CMK (cell line): ENCODE results near the gene HBD.
"Not testable (repeated sequence)": the region's sequence is repeated elsewhere in the genome, so short reads cannot be mapped to it uniquely, and the experiment has no call there.

Experiments
- DNase-seq: peaks from one replicate; pipeline ENCODE4 v3.0.0-alpha.2; 2010; ENCODE audit warnings: low read depth

The HBD gene

DNA sequence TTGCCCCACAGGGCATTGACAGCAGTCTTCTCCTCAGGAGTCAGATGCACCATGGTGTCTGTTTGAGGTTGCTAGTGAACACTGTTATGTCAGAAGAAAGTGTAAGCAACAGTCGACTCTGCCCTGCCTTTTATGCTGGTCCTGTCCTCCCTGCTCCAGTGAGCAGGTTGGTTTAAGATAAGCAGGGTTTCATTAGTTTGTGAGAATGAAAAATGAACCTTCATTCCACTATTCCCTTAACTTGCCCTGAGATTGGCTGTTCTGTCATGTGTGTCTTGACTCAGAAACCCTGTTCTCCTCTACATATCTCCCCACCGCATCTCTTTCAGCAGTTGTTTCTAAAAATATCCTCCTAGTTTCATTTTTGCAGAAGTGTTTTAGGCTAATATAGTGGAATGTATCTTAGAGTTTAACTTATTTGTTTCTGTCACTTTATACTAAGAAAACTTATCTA lies at the start of gene HBD:
HBD (minus strand) TSS at position 103 of the 454 bp plus-strand sequence; CDS start at position 53, 50 bp downstream.
- DNase-seq = no peak

DNA sequence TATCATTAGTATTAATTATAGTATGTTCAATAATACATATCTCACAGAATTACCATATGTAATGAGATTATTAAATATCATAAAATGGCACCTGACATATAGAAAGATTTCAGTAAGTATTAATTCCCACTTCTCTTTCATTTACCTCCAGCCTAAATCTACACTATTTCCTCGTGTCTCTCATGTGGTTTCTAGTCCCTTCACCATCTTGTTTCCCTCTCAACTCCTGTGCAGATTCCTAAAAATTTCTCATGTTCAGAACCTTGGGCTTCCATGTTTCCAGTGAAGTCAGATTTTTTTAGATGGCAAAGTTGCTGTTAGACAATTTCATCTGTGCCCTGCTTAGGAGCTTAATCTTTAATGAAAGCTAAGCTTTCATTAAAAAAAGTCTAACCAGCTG lies 49.6 kb upstream of the HBD start:
- no peak for DNase-seq

DNA sequence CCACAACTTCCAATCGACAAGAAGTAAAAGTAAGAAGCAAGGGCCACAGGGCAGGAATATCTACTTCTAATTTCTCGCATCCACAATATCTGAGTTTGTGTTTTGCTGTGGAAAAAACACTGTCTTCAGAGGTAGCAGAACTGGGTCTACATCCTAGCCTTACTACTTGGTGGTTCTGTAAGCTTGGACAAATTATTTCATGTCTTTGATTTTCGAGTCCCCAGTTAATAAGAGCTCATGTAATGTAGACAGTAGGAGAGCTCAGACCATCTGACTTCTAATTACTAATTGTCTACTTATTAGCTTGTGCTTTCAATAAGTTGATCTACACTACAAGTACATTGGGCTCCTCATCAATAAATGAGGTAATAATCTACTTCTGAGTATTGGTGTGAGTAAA lies 48.8 kb upstream of the HBD start:
- DNase-seq = no peak

DNA sequence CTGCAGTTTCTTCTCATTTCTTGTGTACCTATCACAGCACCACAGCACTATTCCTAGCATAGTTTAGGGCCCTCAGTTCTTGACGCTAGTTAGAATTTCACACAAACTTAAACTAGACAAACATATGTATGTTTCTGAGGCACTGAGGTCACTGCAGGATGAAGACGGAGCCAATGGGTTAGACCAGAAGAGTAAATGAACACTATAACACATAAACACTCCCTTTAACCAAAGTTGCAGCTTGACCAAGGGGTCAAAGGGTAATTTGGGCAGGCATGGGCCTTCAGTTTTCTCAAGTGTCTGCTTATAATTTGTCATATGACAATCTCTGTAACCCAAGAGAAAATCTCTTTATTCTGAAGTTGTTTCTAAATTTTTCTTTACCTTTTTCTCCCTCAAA lies 48.3 kb upstream of the HBD start:
- DNase-seq = no peak

DNA sequence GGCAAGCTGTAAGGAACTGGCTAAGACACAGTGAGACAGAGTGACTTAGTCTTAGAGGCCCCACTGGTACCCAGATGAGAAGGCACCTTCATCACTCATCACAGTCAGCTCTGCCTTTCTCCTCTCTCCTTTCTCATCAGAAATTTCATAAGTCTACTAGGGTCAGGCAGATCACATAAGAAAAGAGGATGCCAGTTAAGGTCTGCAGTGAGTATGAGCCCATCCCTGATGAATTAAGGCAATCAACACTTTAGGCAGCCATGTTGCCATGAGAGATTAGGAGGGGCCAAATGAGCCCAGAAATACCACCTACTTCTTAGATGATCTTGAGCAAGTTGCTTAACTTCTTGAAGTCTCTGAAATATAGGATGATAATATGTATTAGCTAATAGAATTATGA lies 47.3 kb upstream of the HBD start:
- no peak for DNase-seq

DNA sequence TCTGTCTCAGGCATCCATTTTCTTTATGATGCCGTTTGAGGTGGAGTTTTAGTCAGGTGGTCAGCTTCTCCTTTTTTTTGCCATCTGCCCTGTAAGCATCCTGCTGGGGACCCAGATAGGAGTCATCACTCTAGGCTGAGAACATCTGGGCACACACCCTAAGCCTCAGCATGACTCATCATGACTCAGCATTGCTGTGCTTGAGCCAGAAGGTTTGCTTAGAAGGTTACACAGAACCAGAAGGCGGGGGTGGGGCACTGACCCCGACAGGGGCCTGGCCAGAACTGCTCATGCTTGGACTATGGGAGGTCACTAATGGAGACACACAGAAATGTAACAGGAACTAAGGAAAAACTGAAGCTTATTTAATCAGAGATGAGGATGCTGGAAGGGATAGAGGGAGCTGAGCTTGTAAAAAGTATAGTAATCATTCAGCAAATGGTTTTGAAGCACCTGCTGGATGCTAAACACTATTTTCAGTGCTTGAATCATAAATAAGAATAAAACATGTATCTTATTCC lies 46.4 kb upstream of the HBD start:
- peak; percentile 94 for DNase-seq

DNA sequence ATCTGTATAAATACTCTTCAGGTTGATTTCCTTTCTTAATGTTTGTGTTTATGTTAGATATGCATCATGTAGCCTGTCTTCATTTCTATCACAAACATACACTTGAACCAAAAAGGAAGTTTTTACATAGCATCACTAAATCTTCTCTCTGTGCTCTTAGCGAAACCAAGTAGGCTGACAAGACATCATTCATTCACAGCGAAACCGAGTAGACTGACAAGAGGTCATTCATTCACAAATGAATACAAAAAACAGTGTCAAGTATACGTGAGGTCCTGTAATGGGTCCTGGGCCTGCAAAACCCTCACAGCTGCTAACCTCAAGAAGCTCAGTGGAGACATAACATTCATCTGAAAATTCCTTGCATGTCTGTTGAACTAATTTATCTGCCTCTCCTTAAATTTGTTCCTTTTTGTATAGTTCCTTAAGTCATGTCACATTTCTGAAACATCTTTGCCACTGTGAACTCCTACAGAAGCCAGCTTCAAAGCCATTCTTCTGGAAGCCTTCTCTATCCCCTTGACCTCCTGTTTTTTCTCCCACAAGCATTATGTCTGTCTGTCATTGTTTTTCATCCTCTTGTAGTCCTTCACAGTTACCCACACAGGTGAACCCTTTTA lies 45.3 kb upstream of the HBD start:
- DNase-seq = no peak

DNA sequence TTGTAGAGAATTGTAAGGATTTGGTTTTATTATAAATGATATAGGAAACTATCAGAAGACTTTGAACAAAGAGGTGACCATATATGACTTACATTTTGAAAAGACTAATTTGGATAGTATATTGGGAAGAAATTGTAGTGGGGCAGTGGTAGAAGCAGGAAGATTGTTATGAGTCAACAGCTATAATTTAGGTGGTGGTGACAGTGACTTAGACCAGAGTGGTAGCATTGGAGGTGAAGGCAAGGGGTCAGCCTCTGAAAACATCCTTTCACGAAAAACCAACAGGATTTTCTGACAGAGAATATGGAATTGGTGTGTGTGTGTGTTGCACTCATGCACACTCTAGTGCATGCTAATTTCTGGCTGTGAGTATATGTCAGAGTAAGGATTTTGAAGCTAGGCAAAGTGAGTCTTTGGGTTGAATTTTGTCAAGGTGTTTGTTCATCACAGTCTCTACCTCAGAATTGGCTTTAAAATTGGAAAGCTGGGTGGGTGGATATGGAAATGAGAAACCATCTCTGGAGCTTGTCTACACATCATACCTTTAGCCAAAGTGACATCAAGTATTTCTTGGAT lies 43.6 kb upstream of the HBD start:
- DNase-seq = no peak

DNA sequence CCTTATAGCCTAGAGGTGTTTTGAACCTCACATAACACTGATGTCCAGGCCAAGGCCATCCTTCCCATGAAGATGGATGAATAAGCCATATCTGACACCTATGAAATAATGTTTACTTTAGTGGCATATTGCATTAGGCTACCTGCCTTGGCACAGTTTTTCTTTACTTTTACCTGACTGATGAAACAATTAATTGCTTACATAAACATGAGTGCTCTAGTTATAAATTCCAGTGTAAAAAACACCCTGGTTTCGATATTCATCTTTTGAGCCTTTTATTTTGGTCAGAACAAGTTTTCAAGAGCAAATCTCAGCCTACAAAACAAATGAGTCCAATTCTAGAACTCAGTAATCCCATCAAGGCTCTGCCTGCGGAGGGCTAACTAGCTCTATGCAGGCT lies 42.4 kb upstream of the HBD start:
- no peak for DNase-seq

DNA sequence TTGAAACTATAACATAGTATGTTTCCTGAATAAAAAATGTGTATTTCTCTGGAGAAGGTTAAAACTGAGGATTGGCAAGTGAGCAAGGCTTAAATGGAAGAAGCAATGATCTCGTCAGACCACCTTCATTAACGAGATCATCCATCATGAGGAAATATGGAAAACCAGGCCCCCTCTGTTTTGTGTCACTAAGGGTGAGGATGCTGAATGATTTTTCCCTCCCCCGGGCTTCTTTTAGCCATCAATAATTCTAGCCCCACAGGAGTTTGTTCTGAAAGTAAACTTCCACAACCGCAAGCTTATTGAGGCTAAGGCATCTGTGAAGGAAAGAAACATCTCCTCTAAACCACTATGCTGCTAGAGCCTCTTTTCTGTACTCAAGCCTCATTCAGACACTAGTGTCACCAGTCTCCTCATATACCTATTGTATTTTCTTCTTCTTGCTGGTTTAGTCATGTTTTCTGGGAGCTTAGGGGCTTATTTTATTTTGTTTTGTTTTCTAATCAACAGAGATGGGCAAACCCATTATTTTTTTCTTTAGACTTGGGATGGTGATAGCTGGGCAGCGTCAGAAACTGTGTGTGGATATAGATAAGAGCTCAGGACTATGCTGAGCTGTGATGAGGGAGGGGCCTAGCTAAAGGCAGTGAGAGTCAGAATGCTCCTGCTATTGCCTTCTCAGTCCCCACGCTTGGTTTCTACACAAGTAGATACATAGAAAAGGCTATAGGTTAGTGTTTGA lies 41.3 kb upstream of the HBD start:
- peak; percentile 69 for DNase-seq

DNA sequence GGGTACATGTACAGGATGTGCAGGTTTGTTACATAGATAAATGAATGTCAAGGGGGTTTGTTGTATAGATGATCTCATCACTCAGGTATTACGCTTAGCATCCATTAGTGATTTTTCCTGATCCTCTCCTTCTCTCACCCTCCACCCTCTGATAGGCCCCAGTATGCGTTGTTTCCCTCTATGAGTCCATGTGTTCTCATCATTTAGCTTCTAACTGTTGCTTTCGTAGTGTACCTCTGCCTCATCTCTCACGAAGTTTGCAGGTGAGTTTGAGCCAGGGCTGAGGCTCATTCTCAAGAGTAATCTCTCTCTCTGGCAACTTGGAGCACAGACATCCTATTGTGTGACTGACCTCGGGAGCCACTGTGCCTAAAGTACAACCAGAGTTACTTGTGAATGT lies 40.1 kb upstream of the HBD start:
- no peak for DNase-seq

DNA sequence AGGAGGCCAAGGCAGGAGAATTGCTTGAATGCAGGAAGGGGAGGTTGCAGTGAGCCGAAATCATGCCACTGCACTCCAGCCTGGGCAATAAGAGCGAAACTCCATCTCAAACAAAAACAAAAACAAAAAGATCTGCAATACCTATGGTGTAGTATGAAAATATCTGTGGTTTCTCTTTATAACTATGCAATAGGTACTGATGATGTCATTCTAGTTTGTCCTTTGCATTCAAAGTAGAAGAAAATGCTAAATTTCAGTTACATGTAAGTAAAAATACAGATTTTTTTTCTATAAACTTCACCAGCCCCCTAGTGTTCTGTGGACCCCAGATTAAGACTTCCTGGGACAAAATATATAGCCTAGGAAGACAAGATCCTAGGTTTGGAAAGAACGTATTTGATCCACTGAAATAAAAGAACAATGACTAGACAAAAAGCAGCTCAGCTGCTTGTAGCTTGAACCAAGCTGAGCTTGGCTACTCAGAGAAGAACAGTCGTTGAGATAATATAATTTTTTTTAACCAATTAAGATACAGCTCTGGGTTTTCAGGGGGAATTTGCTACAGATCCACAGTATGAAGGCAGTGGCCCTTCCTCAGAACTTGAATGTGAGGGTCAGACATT lies 38.2 kb upstream of the HBD start:
- no peak for DNase-seq

DNA sequence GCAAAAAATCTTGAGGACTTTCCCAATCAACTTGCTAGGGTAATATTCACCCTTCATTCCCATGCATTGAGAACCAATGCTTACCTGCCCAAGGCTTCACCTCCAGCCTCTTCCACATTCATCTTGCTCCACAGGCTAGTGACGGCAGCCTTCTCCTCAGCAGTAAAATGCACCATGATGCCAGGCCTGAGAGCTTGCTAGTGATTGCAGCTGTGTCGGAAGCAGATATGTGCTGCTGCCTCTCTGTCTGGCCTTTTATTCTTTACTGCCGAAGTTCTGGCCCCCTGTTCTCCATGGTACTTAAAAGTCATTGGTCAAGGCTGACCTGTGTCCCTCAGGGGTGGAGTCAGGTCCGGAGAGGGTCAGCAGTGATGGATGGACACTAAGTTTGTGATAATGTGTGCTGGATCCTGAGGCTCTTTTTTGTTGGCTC lies 35.4 kb upstream of the HBD start, which contains the start of gene HBE1:
HBE1 (minus strand) TSS at position 231 of the 433 bp plus-strand sequence; CDS start at position 176, 55 bp downstream.
- DNase-seq = no peak

DNA sequence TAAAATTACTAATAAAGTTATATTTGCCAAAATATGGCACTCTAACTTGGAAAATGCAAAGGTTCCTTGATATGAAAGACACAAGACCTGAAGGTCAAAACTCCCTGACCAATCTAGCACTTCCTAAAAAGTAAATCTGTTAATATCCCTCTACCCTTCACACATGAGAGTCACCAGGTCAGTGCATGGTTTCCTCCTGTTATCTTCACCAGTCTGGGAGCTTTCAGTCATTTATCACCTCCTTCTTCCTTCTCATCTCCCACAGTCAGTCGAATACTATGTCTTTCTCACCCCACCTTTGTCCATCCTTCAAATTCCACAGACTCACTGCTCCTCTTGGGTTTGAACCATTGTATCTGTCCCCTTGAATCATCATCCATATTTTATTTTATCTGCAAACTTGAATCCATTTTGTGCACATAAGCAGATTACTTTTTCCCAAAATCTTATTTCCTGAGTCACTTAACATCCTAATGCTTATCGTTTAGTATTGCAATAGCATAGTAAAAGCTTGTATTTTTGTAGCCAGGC lies 32.8 kb upstream of the HBD start:
- no peak for DNase-seq

DNA sequence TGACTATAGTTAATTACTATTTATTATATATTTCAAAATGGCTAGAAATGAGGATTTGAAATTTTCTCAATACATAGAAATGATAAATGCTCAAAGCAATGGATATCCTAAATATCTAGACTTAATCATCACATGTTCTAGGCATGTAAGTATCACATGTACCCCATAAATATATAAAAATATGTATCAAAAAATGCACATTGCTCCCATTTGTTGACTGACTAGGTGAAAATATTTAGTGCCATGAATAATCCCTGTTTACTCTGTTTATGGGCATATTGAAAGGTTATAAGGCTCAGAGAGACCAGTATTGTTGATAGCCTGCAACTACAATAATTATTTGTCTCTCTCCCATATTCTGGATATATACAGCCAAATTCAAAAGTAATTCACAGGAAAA lies 32.3 kb upstream of the HBD start:
- no peak for DNase-seq

DNA sequence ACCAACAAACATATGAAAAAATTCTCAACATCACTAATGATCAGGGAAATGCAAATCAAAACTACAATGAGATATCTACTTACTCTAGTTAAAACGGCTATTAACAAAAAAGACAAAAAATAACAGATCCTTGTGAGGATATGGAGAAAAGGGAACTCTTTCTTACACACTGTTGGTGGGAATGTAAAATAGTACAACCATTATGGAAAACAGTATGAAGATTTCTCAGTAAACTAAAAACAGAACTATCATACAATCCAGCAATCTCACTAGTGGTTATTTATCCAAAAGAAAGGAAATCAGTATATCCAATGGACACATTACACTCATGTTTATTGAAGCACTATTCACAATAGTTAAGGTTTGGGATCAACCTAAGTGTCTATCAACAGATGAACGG lies 31.5 kb upstream of the HBD start:
- no peak for DNase-seq

DNA sequence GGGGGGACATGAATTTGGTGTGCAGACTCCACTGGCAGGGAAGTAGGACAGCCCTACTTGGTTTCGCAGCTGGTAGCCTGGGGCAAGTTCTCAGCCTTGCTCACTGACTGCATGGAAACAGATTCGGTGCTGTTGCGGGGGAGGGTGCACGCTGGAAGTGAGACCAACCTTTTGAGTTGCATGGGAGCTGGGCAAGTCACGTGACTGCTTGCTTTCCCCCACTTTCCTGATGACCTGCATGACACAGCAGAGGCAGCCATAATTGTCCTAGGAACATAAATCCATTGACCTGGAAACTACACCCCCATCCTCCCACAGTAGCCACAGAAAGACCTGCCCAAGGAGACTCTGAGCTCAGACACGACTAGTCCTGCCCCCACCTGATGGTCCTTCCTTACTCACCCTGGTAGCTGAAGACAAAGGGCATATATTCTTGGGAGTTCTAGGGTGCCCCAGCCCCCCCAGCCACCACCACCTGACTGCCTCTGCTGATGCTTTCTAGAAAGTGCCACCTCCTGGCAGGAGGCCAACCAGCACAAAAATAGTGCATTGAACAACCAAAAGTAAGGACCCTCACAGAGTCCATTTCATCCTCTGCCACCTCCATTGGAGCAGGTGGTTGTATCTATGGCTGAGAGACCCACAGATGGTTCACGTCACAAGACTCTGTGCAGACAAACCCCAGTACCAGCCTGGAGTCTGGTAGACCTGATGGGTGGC lies 24.4 kb upstream of the HBD start:
- DNase-seq = no peak

DNA sequence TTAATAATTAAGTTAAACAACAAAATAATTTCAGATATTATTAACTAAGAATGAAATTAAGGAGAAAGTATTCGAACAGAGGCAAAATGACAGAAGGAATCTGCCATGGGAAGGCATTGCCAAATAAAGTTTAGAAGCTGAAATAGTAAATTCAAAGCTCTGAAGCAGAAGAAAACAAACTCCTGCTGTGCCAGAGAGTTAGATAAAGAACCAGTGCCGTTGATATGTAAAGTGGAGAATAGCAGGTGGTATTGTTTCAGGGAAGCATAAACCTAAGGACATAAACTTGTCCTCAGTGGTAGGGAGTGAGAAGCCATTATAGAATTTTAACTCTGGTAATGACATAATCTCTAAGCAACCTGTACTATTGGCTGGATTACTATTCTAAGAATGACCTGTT lies 23.0 kb upstream of the HBD start:
- DNase-seq = no peak

DNA sequence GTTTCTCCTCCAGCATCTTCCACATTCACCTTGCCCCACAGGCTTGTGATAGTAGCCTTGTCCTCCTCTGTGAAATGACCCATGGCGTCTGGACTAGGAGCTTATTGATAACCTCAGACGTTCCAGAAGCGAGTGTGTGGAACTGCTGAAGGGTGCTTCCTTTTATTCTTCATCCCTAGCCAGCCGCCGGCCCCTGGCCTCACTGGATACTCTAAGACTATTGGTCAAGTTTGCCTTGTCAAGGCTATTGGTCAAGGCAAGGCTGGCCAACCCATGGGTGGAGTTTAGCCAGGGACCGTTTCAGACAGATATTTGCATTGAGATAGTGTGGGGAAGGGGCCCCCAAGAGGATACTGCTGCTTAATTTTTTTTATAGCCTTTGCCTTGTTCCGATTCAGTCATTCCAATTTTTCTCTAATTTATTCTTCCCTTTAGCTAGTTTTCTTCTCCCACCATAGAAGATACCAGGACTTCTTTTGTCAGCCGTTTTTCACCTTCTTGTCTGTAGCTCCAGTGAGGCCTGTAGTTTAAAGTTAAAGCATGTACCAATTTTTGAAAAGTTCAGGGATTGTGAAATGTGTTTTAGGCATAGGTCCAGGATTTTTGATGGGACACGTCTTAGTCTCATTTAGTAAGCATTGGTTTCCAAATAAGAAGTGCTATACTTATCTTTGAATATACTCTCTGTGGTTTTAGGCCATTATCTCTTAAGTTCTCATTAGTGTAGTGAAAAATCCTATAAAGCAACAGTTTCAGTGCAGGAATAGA lies 20.5 kb upstream of the HBD start, which contains the start of gene HBG2:
HBG2 (minus strand) TSS at position 136 of the 768 bp plus-strand sequence; CDS start at position 83, 53 bp downstream.
- not testable (repeated sequence) for DNase-seq

DNA sequence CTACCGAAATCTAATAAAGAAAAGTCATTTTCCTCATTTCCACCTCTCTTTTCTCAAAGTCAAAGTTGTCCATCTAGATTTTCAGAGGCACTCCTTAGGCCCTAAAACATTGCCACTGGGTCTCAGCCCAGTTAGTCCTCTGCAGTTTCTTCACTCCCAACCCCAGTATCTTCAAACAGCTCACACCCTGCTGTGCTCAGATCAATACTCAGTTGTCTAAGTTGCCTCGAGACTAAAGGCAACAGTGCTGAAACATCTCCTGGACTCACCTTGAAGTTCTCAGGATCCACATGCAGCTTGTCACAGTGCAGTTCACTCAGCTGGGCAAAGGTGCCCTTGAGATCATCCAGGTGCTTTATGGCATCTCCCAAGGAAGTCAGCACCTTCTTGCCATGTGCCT lies 19.7 kb upstream of the HBD start:
- not testable (repeated sequence) for DNase-seq

DNA sequence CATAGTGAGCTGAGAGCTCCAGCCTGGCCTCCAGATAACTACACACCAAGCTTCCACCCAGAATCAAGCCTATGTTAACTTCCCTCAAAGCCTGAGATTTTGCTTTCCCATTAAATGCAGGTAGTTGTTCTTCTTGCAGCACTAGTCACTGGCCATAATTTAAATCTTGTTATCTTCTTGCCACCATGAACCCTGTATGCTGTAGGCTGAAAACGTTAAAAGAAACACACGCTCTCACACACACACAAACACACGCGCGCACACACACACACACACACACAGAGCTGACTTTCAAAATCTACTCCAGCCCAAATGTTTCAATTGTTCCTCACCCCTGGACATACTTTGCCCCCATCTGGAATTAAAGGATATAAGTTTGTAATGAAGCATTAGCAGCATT lies 19.2 kb upstream of the HBD start:
- DNase-seq = not testable (repeated sequence)
